Measurements from ENCODE around the gene PSMD9. TPM values are rescaled to one million over a fixed set of nuclear protein-coding genes. Genes with fewer than 3 reads are reported as not detected.

The PSMD9 gene
- polyA plus RNA-seq, 1 donor from 2014 or later, result 79.3 TPM

GRCh38 chr12:121845701-121846100 lies 42.9 kb upstream of the PSMD9 start:
- H3K9ac ChIP-seq (ENCODE audit: low read length), result no peak overlapping the region
- H3K4me2 ChIP-seq (ENCODE audit: low read length), result no peak overlapping the region
- H3K4me3 ChIP-seq (ENCODE audit: low read length), result no peak overlapping the region
- H3K27me3 ChIP-seq (ENCODE audit: insufficient read depth, low read depth, low read length), result no peaks in the 10 kb centered on the region
- H3K36me3 ChIP-seq (ENCODE audit: insufficient read depth, low read length), result no peaks in the 10 kb centered on the region
- TF ChIP-seq RAD21 (conservative IDR thresholded peaks at IDR 0.05) (no peak), REST (IDR thresholded peaks at IDR 0.05; ENCODE audit: borderline replicate concordance) (no peak), EZH2 (IDR thresholded peaks at IDR 0.05; ENCODE audit: borderline replicate concordance, insufficient read depth, low read length, poor library complexity, severe bottlenecking) (no peak), EP300 (conservative IDR thresholded peaks at IDR 0.05; ENCODE audit: poor library complexity, severe bottlenecking) (no peak), SMC3 (conservative IDR thresholded peaks at IDR 0.05; ENCODE audit: poor library complexity) (no peak), MXI1 (conservative IDR thresholded peaks at IDR 0.05; ENCODE audit: poor library complexity, severe bottlenecking) (no peak), TAF1 (IDR thresholded peaks at IDR 0.05; ENCODE audit: low read depth) (no peak), CTCF (IDR thresholded peaks at IDR 0.05; ENCODE audit: poor library complexity, severe bottlenecking) (no peak), POLR2AphosphoS5 (IDR thresholded peaks at IDR 0.05) (no peak)
- H3F3A ChIP-seq (ENCODE audit: insufficient read depth, low read length, poor library complexity, severe bottlenecking), result no peaks in the 10 kb centered on the region
- no peaks in the 10 kb centered on the region for H3K79me2 ChIP-seq (replicated peaks; ENCODE audit: insufficient read depth, low read length)
- H4K20me1 ChIP-seq (ENCODE audit: insufficient read depth), result no peaks in the 10 kb centered on the region
- no peak overlapping the region for H2AFZ ChIP-seq (ENCODE audit: low read depth, low read length)
- H3K27ac ChIP-seq (ENCODE audit: low read length), result no peak overlapping the region
- no peaks in the 10 kb centered on the region for H3K9me2 ChIP-seq (ENCODE audit: insufficient read depth, low read length)
- no peaks in the 10 kb centered on the region for H3K9me3 ChIP-seq (ENCODE audit: low read length)

- Histone ChIP-seq H3K9ac (ENCODE audit: low read length) (no peak overlapping the region), H3K4me2 (ENCODE audit: low read length) (no peak overlapping the region), H2AFZ (ENCODE audit: low read depth, low read length) (no peak overlapping the region), H3F3A (ENCODE audit: insufficient read depth, low read length, poor library complexity, severe bottlenecking) (no peaks in the 10 kb centered on the region), H3K27ac (ENCODE audit: low read length) (no peak overlapping the region), H3K4me3 (ENCODE audit: low read length) (no peak overlapping the region), H4K20me1 (ENCODE audit: insufficient read depth) (no peaks in the 10 kb centered on the region), H3K9me2 (ENCODE audit: insufficient read depth, low read length) (no peaks in the 10 kb centered on the region), H3K36me3 (ENCODE audit: insufficient read depth, low read length) (no peaks in the 10 kb centered on the region), H3K79me2 (replicated peaks; ENCODE audit: insufficient read depth, low read length) (no peaks in the 10 kb centered on the region), H3K27me3 (ENCODE audit: insufficient read depth, low read depth, low read length) (no peaks in the 10 kb centered on the region), H3K9me3 (ENCODE audit: low read length) (no peaks in the 10 kb centered on the region)
- no peak for TF ChIP-seq CTCF (IDR thresholded peaks at IDR 0.05; ENCODE audit: poor library complexity, severe bottlenecking)
- TF ChIP-seq RAD21 (conservative IDR thresholded peaks at IDR 0.05), result no peak
- TF ChIP-seq REST (IDR thresholded peaks at IDR 0.05; ENCODE audit: borderline replicate concordance), result no peak
- TF ChIP-seq SMC3 (conservative IDR thresholded peaks at IDR 0.05; ENCODE audit: poor library complexity), result no peak
- no peak for TF ChIP-seq POLR2AphosphoS5 (IDR thresholded peaks at IDR 0.05)
These were observed 39.4 kb upstream of the PSMD9 start for GRCh38 chr12:121849211-121849610.
